Progenitor cell of endocrine pancreas (in vitro differentiated cells): ENCODE results near the gene GSTM4. TPM values are rescaled to one million over a fixed set of nuclear protein-coding genes. Genes with fewer than 3 reads are reported as not detected.
"Not testable (repeated sequence)": the region's sequence is repeated elsewhere in the genome, so short reads cannot be mapped to it uniquely, and the experiment has no call there.

ENCODE experiments used
- DNase-seq: peaks from one replicate; pipeline ENCODE4 v3.0.0; 2021; ENCODE audit warnings: low spot score; ENCODE audit not compliant: unreplicated experiment
- H3K27ac Mint-ChIP-seq: 2 replicates; pipeline ENCODE4 v1.8.0; 2021; ENCODE audit warnings: mild to moderate bottlenecking, moderate library complexity, mixed read lengths
- H3K27me3 Mint-ChIP-seq: 2 replicates; pipeline ENCODE4 v1.8.0; 2021; ENCODE audit warnings: mixed read lengths
- H3K36me3 Mint-ChIP-seq: 2 replicates; pipeline ENCODE4 v1.8.0; 2022; ENCODE audit warnings: mixed read lengths; ENCODE audit not compliant: insufficient read depth
- H3K4me1 Mint-ChIP-seq: 2 replicates; pipeline ENCODE4 v1.8.0; 2021; ENCODE audit warnings: low read depth, mixed read lengths
- H3K4me3 Mint-ChIP-seq: 2 replicates; pipeline ENCODE4 v1.8.0; 2021; ENCODE audit warnings: low read depth, mild to moderate bottlenecking, moderate library complexity, mixed read lengths
- H3K9me3 Mint-ChIP-seq: 2 replicates; pipeline ENCODE4 v1.8.0; 2021; ENCODE audit warnings: low read depth, mixed read lengths
- total RNA-seq: library from RNA; stranded (reverse); gene quantifications from 2 replicates; pipeline ENCODE4 v1.2.1, GENCODE V29; 2021
- TF ChIP-seq, protein P1 (sequence below): fragments of 200-600 bp; sonication (generic); IDR thresholded peaks from one replicate; pipeline ENCODE4 v1.5.0; 2021; ENCODE audit warnings: antibody characterized with exemption, mild to moderate bottlenecking; ENCODE audit not compliant: unreplicated experiment

GSTM4 gene
- total RNA-seq, 1 donor from 2014 or later, result 21.0 TPM

DNA sequence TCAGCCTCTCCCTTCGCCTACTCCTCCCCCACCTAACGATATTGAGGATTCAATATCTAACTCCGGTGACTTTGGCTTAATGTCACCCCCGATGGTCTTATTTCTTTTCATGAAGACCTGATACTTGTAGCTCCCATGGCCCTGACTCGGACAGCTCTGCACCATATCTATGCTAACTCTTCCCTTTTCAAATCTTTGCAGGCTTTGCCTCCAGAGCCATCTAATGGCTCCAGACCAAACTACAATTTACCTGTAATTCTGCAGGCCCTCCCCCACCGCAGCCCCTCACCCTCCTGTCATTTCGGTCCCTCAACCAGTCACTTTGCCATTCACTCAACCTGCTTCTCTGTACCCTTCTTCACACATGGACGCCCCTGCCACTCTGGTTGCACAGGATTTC lies 48.3 kb downstream of the GSTM4 start:
- Mint-ChIP-seq H3K27ac (no peak overlapping the region), H3K27me3 (no peaks in the 10 kb centered on the region), H3K36me3 (peaks cover 12% of the 10 kb centered on the region), H3K9me3 (peaks cover 28% of the 10 kb centered on the region), H3K4me3 (no peak overlapping the region), H3K4me1 (no peaks in the 10 kb centered on the region)
- no peak for DNase-seq
- TF ChIP-seq, protein P1, sequence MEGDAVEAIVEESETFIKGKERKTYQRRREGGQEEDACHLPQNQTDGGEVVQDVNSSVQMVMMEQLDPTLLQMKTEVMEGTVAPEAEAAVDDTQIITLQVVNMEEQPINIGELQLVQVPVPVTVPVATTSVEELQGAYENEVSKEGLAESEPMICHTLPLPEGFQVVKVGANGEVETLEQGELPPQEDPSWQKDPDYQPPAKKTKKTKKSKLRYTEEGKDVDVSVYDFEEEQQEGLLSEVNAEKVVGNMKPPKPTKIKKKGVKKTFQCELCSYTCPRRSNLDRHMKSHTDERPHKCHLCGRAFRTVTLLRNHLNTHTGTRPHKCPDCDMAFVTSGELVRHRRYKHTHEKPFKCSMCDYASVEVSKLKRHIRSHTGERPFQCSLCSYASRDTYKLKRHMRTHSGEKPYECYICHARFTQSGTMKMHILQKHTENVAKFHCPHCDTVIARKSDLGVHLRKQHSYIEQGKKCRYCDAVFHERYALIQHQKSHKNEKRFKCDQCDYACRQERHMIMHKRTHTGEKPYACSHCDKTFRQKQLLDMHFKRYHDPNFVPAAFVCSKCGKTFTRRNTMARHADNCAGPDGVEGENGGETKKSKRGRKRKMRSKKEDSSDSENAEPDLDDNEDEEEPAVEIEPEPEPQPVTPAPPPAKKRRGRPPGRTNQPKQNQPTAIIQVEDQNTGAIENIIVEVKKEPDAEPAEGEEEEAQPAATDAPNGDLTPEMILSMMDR, result no peak

DNA sequence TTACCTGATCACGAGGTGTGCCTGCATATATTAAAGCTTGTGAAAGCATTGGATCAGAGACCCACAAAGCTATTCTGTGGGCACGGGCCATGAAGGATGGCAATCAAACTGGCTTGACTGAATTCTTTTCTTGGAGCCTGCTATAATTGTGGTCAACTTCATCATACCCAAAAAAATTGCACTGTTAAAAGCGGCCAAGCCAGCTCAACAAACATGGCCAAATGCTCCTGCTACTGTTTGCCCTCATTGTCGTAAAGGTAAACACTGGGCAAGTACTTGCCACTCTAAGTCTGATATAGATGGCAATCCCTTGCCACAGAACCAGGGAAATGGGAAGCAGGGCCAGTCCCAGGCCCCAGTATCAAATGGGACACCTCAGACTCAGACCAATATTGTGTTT lies 49.5 kb downstream of the GSTM4 start:
- Mint-ChIP-seq H3K27ac (no peak overlapping the region), H3K27me3 (no peaks in the 10 kb centered on the region), H3K4me1 (no peaks in the 10 kb centered on the region), H3K36me3 (peaks cover 15% of the 10 kb centered on the region), H3K9me3 (peaks cover 32% of the 10 kb centered on the region), H3K4me3 (no peak overlapping the region)
- DNase-seq, result no peak
- TF ChIP-seq, protein P1, result no peak

DNA sequence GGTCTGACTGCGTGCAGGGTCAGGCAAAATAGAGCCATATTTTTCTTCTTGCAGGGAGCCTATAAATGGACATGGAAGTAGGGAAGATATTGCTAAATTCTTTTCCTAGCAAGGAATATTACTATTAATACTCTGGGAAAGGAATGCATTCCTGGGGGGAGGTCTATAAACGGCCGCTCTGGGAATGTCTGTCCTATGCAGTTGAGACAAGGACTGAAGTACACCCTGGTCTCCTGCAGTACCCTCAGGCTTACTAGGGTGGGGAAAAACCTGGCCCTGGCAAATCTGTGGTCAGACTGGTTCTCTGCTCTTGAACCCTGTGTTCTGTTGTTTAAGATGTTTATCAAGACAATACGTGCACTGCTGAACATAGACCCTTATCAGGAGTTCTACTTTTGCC lies 53.0 kb downstream of the GSTM4 start:
- H3K27ac Mint-ChIP-seq, H3K27me3 Mint-ChIP-seq, H3K4me3 Mint-ChIP-seq: not testable (repeated sequence)

DNA sequence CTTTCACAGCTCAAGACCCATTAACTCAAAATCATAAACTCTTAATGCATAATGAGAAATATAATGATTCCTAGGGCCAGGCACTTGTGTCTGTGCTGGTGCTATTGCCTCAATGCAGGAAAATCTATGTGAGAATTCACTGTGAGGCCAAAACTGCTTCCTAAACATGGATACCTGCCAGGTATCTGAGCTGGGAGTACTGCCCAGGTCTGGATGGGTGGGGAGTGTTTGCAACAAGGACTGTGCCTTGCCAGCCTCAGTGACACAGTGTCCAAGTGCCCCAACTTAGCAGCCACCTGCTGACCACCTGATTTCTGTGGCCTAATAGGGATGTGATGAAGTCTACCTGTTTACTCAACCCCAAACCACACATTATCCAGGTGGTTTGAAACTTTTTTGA lies 53.9 kb downstream of the GSTM4 start:
- not testable (repeated sequence) for H3K27me3 Mint-ChIP-seq, H3K27ac Mint-ChIP-seq, H3K4me1 Mint-ChIP-seq, H3K4me3 Mint-ChIP-seq, DNase-seq
- Mint-ChIP-seq H3K36me3 (peaks cover 12% of the 10 kb centered on the region), H3K9me3 (peaks cover 16% of the 10 kb centered on the region)

More for the DNA sequence above, 53.0 kb downstream of the GSTM4 start:
- H3K4me1 Mint-ChIP-seq, DNase-seq: not testable (repeated sequence)
- H3K9me3 Mint-ChIP-seq, result peaks cover 23% of the 10 kb centered on the region
- H3K36me3 Mint-ChIP-seq, result peaks cover 12% of the 10 kb centered on the region

Other genes with a start within 250 kb of the GSTM4 start
- gene PSMA5, start 229.7 kb upstream of the GSTM4 start, total RNA-seq, result 71.4 and 81.1 TPM in 2 replicates
- gene SYPL2, start 189.6 kb upstream of the GSTM4 start, total RNA-seq, result 0.95 and 1.1 TPM in 2 replicates
- 17.6 and 19.6 TPM in 2 replicates for gene ATXN7L2, start 172.2 kb upstream of the GSTM4 start, total RNA-seq
- 11.1 TPM in 2 replicates for gene CYB561D1, start 162.0 kb upstream of the GSTM4 start, total RNA-seq
- gene AMIGO1, start 146.4 kb upstream of the GSTM4 start, total RNA-seq, result 7.0 and 7.2 TPM in 2 replicates
- gene GPR61, start 116.2 kb upstream of the GSTM4 start, total RNA-seq, result 0.53 TPM in 1 of 2 replicates, not detected in the other
- 10.0 and 10.3 TPM in 2 replicates for gene GNAI3, start 107.5 kb upstream of the GSTM4 start, total RNA-seq
- 0.57 TPM in 1 of 2 replicates, not detected in the other for gene GNAT2, start 36.5 kb upstream of the GSTM4 start, total RNA-seq
- 91.6 and 94.5 TPM in 2 replicates for gene AMPD2, start 36.3 kb upstream of the GSTM4 start, total RNA-seq
- 76.9 and 79.5 TPM in 2 replicates for gene GSTM2, start 12.0 kb downstream of the GSTM4 start, total RNA-seq
- 39.0 and 39.1 TPM in 2 replicates for gene GSTM1, start 31.7 kb downstream of the GSTM4 start, total RNA-seq
- gene GSTM5, start 56.2 kb downstream of the GSTM4 start, total RNA-seq, result 2.8 and 2.9 TPM in 2 replicates
- 77.8 and 83.1 TPM in 2 replicates for gene GSTM3, start 84.9 kb downstream of the GSTM4 start, total RNA-seq
- 9.5 and 14.2 TPM in 2 replicates for gene EPS8L3, start 107.8 kb downstream of the GSTM4 start, total RNA-seq